A549 (cell line): ENCODE measurements around the gene FBXO15.

ENCODE experiments used
- BHLHE40 ChIP-seq: IDR thresholded peaks from 2 replicates; pipeline ENCODE4 v1.6.1; 2012; ENCODE audit warnings: low read depth, low read length, inconsistent platforms
- CHD4 ChIP-seq: fragments of 200-600 bp; sonication (generic); IDR thresholded peaks from 2 replicates; pipeline ENCODE4 v1.6.1; 2016; ENCODE audit warnings: antibody characterized with exemption, mild to moderate bottlenecking, borderline replicate concordance
- EP300 ChIP-seq, 2 experiments: fragments of >200 bp; sonication (Bioruptor Twin); formaldehyde crosslinking; IDR thresholded peaks; 2 replicates in 1 of 2; 3 replicates in 1 of 2; pipeline ENCODE4 v1.6.1; 2016 to 2017
- HOXA7 ChIP-seq: fragments of 250-450 bp; sonication (Bioruptor Pico); IDR thresholded peaks from 2 replicates; pipeline ENCODE4 v1.5.0; 2020; ENCODE audit warnings: mild to moderate bottlenecking, moderate library complexity
- JUN ChIP-seq, 2 experiments: fragments of >200 bp; sonication (Bioruptor Twin); formaldehyde crosslinking; IDR thresholded peaks; 2 replicates in 1 of 2; 3 replicates in 1 of 2; pipeline ENCODE4 v1.6.1; 2016 to 2017
- MYC ChIP-seq: IDR thresholded peaks from 2 replicates; pipeline ENCODE4 v1.6.1; 2012; ENCODE audit warnings: mild to moderate bottlenecking, inconsistent platforms, low read length, improper control_type of control experiment, borderline replicate concordance
- RAD21 ChIP-seq, 2 experiments: fragments of >200 bp in 1 of 2; sonication (Bioruptor Twin) in 1 of 2; formaldehyde crosslinking in 1 of 2; IDR thresholded peaks in 1 of 2; conservative IDR thresholded peaks in 1 of 2; 2 replicates in 1 of 2; 3 replicates in 1 of 2; pipeline ENCODE4 v1.6.1; 2012 to 2018; ENCODE audit warnings: inconsistent platforms in 1 of 2
- TF ChIP-seq, protein P1 (sequence below): fragments of >200 bp; sonication (Bioruptor Twin); formaldehyde crosslinking; IDR thresholded peaks from 3 replicates; pipeline ENCODE4 v1.5.1; 2016

DNA sequence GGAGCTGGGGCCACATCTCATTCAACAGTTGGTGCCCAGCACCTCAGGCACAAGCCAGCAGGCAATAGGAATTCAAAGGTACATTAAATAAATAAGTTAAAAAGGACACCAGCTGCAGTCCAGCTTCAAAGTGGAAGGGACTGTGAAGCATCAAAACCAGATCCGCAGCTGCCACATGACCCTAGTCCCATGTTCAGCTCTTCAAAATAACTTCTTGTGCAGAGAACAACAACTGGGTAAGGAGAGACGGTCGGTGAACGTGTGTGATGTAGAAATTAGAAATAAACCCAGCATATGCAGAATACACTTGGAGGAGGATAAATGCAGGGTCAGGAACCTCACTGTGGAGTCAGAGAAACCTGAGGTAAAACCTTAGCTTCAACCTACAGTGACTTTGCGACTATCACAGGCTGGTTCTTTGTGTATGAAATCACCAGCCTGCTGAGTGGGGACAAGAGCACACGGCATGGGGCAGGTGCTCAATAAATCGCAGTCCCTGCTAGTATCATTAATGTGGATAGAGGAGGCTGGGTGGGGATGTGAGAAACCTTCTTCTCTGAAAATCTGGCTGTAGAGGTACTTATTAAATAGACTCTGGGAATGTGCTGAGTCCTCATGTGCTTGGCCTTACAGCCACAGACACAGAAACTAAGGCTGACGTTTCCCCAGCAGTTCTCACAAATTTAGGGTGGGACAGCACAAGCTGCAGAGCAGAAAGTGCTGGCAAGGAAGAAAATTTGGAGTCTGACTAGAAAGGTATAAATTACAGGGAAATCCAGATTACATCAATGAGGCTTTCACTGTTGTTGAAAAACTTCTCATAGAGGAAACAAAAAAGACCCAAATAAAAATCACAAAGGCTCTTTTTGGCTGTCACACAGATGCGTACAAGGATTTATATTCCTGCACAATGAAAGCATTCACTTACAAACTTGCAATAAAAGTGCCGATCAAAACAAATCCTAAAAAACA lies 20.7 kb downstream of the FBXO15 start:
- no peak for TF ChIP-seq JUN (IDR thresholded peaks at IDR 0.05)
- TF ChIP-seq MYC, result no peak
- TF ChIP-seq, protein P1, sequence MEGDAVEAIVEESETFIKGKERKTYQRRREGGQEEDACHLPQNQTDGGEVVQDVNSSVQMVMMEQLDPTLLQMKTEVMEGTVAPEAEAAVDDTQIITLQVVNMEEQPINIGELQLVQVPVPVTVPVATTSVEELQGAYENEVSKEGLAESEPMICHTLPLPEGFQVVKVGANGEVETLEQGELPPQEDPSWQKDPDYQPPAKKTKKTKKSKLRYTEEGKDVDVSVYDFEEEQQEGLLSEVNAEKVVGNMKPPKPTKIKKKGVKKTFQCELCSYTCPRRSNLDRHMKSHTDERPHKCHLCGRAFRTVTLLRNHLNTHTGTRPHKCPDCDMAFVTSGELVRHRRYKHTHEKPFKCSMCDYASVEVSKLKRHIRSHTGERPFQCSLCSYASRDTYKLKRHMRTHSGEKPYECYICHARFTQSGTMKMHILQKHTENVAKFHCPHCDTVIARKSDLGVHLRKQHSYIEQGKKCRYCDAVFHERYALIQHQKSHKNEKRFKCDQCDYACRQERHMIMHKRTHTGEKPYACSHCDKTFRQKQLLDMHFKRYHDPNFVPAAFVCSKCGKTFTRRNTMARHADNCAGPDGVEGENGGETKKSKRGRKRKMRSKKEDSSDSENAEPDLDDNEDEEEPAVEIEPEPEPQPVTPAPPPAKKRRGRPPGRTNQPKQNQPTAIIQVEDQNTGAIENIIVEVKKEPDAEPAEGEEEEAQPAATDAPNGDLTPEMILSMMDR, result no peak
- TF ChIP-seq CHD4, result no peak
- no peak for TF ChIP-seq RAD21 (conservative IDR thresholded peaks at IDR 0.05 in 1 of 2, IDR thresholded peaks at IDR 0.05 in 1 of 2)
- TF ChIP-seq BHLHE40, result no peak
- no peak for TF ChIP-seq HOXA7 (CRISPR knock-in tag)
- TF ChIP-seq EP300 (IDR thresholded peaks at IDR 0.05), result no peak
